HepG2 (cell line): ENCODE results near the gene ETHE1. TPM values are rescaled to one million over a fixed set of nuclear protein-coding genes. Genes with fewer than 3 reads are reported as not detected.

ENCODE experiments used
- KLF6 ChIP-seq: IDR thresholded peaks from 2 replicates; pipeline ENCODE4 v1.8.0; 2016; ENCODE audit warnings: missing biosample characterization, missing genetic modification reagents
- MAFF ChIP-seq: IDR thresholded peaks from 2 replicates; pipeline ENCODE4 v1.6.1; 2011; ENCODE audit warnings: low read depth, low read length, improper control_type of control experiment
- RBM39 ChIP-seq: fragments of 200-400 bp; formaldehyde crosslinking; IDR thresholded peaks from one replicate; pipeline ENCODE4 v1.6.1; 2018; ENCODE audit warnings: antibody characterized with exemption, mild to moderate bottlenecking, low read depth, low read length; ENCODE audit not compliant: poor library complexity, severe bottlenecking
- TSC22D2 ChIP-seq: sonication (generic); formaldehyde crosslinking; IDR thresholded peaks from 2 replicates; pipeline ENCODE4 v1.5.1; 2020; ENCODE audit warnings: missing genetic modification reagents, mild to moderate bottlenecking, borderline replicate concordance
- ZBTB21 ChIP-seq: sonication (generic); formaldehyde crosslinking; IDR thresholded peaks from 2 replicates; pipeline ENCODE4 v1.4.0; 2020; ENCODE audit warnings: missing genetic modification reagents
- ZBTB37 ChIP-seq: sonication (generic); formaldehyde crosslinking; IDR thresholded peaks from 2 replicates; pipeline ENCODE4 v1.4.0; 2020; ENCODE audit warnings: mild to moderate bottlenecking, missing genetic modification reagents
- ZHX2 ChIP-seq, 2 experiments: sonication (generic) in 1 of 2; formaldehyde crosslinking in 1 of 2; IDR thresholded peaks; 2 replicates each; pipeline versions ENCODE4 v1.6.1 to v1.9.0; 2014 to 2022; ENCODE audit warnings: antibody characterized with exemption in 1 of 2, borderline replicate concordance in 1 of 2, inconsistent platforms in 1 of 2, low read depth in 1 of 2, missing genetic modification reagents in 1 of 2
- ZMAT3 ChIP-seq: sonication (generic); formaldehyde crosslinking; conservative IDR thresholded peaks from 2 replicates; pipeline ENCODE4 v1.7.0; 2021; ENCODE audit warnings: missing genetic modification reagents
- ZNF33A ChIP-seq: sonication (generic); formaldehyde crosslinking; IDR thresholded peaks from 2 replicates; pipeline ENCODE4 v1.5.1; 2020; ENCODE audit warnings: missing genetic modification reagents, mild to moderate bottlenecking, moderate library complexity, borderline replicate concordance
- ZNF672 ChIP-seq: sonication (generic); formaldehyde crosslinking; IDR thresholded peaks from 2 replicates; pipeline ENCODE4 v1.8.1; 2022; ENCODE audit warnings: missing genetic modification reagents
- ZNF710 ChIP-seq: sonication (generic); formaldehyde crosslinking; IDR thresholded peaks from 2 replicates; pipeline ENCODE4 v1.5.0; 2020; ENCODE audit warnings: mild to moderate bottlenecking, missing genetic modification reagents, borderline replicate concordance
- polyA plus RNA-seq, 8 experiments: library from polyadenylated mRNA; depleted of rRNA in 3 of 8; stranded (reverse) in 7 of 8; unstranded in 1 of 8; fragments of >200 nt; fragmentation: Illumina TruSeq in 4 of 8; extraction: Trizol in 4 of 8; gene quantifications; 2 replicates each; pipeline versions ENCODE4 v1.2.1 to v1.2.3, GENCODE V29; 2011 to 2016; ENCODE audit warnings: low read depth in 4 of 8, missing spikeins in 1 of 8, mixed read lengths in 1 of 8; ENCODE audit not compliant: insufficient read depth in 1 of 8
- total RNA-seq, 5 experiments: library from RNA; depleted of rRNA; stranded (reverse); fragments of >200 nt; fragmentation: Illumina TruSeq; extraction: Trizol; gene quantifications; 2 replicates each; pipeline ENCODE4 v1.2.3, GENCODE V29; 2016; ENCODE audit warnings: low read depth in 1 of 5
- TF ChIP-seq, protein P1 (sequence below): sonication (generic); formaldehyde crosslinking; conservative IDR thresholded peaks from 2 replicates; pipeline ENCODE4 v1.5.0; 2020; ENCODE audit warnings: missing genetic modification reagents
- TF ChIP-seq, protein P2 (sequence below): sonication (generic); formaldehyde crosslinking; IDR thresholded peaks from 2 replicates; pipeline ENCODE4 v1.8.0; 2022; ENCODE audit warnings: mild to moderate bottlenecking, missing genetic modification reagents, moderate library complexity

Gene ETHE1
- total and polyA plus RNA-seq, 2 of the 13 experiments (the other 11 are each of a cell fraction or from before 2014, with no cell fraction given) = 32.5 to 58.4 TPM

- TF ChIP-seq ZHX2 (IDR thresholded peaks at IDR 0.05; ENCODE audit: low read depth) = no peak
- no peak for TF ChIP-seq ZHX2 (CRISPR knock-in tag; IDR thresholded peaks at IDR 0.05; ENCODE audit: borderline replicate concordance)
- TF ChIP-seq ZNF710 (CRISPR knock-in tag) = peak; percentile 59; the same call in 1 of the 2 replicates
- no peak for TF ChIP-seq ZBTB21 (CRISPR knock-in tag)
- no peak for TF ChIP-seq ZMAT3 (CRISPR knock-in tag)
- TF ChIP-seq RBM39 = no peak
- TF ChIP-seq MAFF = peak; percentile 79
- no peak for TF ChIP-seq KLF6 (CRISPR knock-in tag)
- TF ChIP-seq TSC22D2 (CRISPR knock-in tag) = peak; percentile 29; the same call in 1 of the 2 replicates
- no peak for TF ChIP-seq ZNF33A
- TF ChIP-seq, protein P1, sequence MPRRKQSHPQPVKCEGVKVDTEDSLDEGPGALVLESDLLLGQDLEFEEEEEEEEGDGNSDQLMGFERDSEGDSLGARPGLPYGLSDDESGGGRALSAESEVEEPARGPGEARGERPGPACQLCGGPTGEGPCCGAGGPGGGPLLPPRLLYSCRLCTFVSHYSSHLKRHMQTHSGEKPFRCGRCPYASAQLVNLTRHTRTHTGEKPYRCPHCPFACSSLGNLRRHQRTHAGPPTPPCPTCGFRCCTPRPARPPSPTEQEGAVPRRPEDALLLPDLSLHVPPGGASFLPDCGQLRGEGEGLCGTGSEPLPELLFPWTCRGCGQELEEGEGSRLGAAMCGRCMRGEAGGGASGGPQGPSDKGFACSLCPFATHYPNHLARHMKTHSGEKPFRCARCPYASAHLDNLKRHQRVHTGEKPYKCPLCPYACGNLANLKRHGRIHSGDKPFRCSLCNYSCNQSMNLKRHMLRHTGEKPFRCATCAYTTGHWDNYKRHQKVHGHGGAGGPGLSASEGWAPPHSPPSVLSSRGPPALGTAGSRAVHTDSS (CRISPR knock-in tag) = no peak
- TF ChIP-seq ZBTB37 (CRISPR knock-in tag) = no peak
- TF ChIP-seq, protein P2, sequence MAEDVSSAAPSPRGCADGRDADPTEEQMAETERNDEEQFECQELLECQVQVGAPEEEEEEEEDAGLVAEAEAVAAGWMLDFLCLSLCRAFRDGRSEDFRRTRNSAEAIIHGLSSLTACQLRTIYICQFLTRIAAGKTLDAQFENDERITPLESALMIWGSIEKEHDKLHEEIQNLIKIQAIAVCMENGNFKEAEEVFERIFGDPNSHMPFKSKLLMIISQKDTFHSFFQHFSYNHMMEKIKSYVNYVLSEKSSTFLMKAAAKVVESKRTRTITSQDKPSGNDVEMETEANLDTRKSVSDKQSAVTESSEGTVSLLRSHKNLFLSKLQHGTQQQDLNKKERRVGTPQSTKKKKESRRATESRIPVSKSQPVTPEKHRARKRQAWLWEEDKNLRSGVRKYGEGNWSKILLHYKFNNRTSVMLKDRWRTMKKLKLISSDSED (CRISPR knock-in tag) = no peak
- TF ChIP-seq ZNF672 (CRISPR knock-in tag) = no peak
Observed at GRCh38 chr19:43499042-43499441, 28.0 kb downstream of the ETHE1 start (continued).
